ENCODE measurements around the gene SLC2A9.

DNA sequence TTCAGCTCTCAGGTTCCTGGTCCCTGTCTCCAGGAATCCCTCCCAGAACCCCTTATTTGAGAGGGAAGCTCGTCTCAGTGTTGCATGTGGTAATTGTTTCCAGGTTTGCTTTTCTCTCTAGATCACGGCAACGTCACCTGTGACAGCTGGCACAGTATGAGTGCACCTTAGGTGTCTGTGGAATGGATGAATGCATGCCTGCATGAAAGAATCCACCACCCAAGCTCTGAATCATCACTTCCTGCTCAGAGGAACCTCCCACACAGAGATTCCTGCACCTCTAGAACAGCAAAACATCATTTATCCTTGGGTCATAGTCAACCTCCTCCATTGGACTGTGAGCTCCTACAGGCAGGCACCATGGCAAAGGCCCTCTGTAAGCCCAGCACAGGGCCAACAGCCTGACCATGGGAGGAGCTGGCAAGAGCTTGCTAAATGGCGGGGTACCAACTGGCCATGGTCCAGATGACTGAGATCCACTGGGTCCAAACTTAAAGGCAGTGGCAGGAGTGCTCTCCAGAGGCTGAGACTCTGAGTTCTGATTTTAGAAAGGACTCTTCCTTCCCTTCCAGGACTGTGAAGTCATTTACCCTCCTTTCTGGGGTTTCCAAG is 116.2 kb downstream of the SLC2A9 start:
- no peak for TF ChIP-seq POLR2A (IDR thresholded peaks at IDR 0.05; ENCODE audit: low read depth, low read length)
- no peak for TF ChIP-seq POLR2AphosphoS5 (IDR thresholded peaks at IDR 0.05; ENCODE audit: insufficient read depth, low read depth, low read length)
- TF ChIP-seq JUN (IDR thresholded peaks at IDR 0.05; ENCODE audit: borderline replicate concordance, insufficient read depth, insufficient read length, low read depth), result no peak
